OCI-LY1 (cell line): ENCODE measurements around the gene DDX28.

Source experiments
- H2AFZ ChIP-seq: fragments of 200-600 bp; sonication (generic), shearing (Covaris generic); 2 replicates; pipeline ENCODE4 v1.6.0; 2014; ENCODE audit warnings: antibody characterized with exemption, mild to moderate bottlenecking, low read length
- H3F3A ChIP-seq: fragments of 200-600 bp; sonication (generic), shearing (Covaris generic); 2 replicates; pipeline ENCODE4 v1.6.0; 2014; ENCODE audit warnings: mild to moderate bottlenecking, antibody characterized with exemption, low read length, moderate library complexity; ENCODE audit not compliant: insufficient read depth
- H3K27ac ChIP-seq: fragments of 200-600 bp; sonication (generic); 2 replicates; pipeline ENCODE4 v1.5.1; 2014; ENCODE audit warnings: low read length, mixed run types, mild to moderate bottlenecking, low read depth; ENCODE audit not compliant: poor library complexity, severe bottlenecking
- H3K27me3 ChIP-seq: fragments of 200-600 bp; sonication (generic); 2 replicates; pipeline ENCODE4 v1.6.0; 2014; ENCODE audit warnings: antibody characterized with exemption, mild to moderate bottlenecking, low read length, moderate library complexity; ENCODE audit not compliant: insufficient read depth
- H3K36me3 ChIP-seq: fragments of 200-600 bp; sonication (generic); 2 replicates; pipeline ENCODE4 v1.6.1; 2014; ENCODE audit warnings: mild to moderate bottlenecking, antibody characterized with exemption, low read length, moderate library complexity, mixed read lengths; ENCODE audit not compliant: insufficient read depth
- H3K4me1 ChIP-seq: fragments of 200-600 bp; sonication (generic); 2 replicates; pipeline ENCODE4 v1.5.1; 2014; ENCODE audit warnings: mild to moderate bottlenecking, low read length, moderate library complexity; ENCODE audit not compliant: insufficient read depth, severe bottlenecking
- H3K4me2 ChIP-seq: fragments of 200-600 bp; sonication (generic), shearing (Covaris generic); 2 replicates; pipeline ENCODE4 v1.6.1; 2014; ENCODE audit warnings: low read length
- H3K4me3 ChIP-seq: fragments of 200-600 bp; sonication (generic); 2 replicates; pipeline ENCODE4 v1.5.1; 2014; ENCODE audit warnings: low read length, low read depth, mild to moderate bottlenecking, mixed read lengths; ENCODE audit not compliant: poor library complexity, severe bottlenecking
- H3K79me2 ChIP-seq: fragments of 200-600 bp; shearing (Covaris generic); 2 replicates; pipeline ENCODE4 v1.6.1; 2016; ENCODE audit warnings: mixed run types, low read length, mixed read lengths; ENCODE audit not compliant: insufficient read depth
- H3K9ac ChIP-seq: fragments of 200-600 bp; sonication (generic), shearing (Covaris generic); 2 replicates; pipeline ENCODE4 v1.6.1; 2014; ENCODE audit warnings: mild to moderate bottlenecking, low read length, mixed read lengths
- H3K9me2 ChIP-seq: fragments of 200-600 bp; sonication (generic), shearing (Covaris generic); 2 replicates; pipeline ENCODE4 v1.6.1; 2014; ENCODE audit warnings: low read depth, mild to moderate bottlenecking, low read length, mixed read lengths
- H3K9me3 ChIP-seq: fragments of 200-600 bp; shearing (Covaris generic); 2 replicates; pipeline ENCODE4 v1.6.1; 2014; ENCODE audit warnings: low read length, mixed read lengths
- H4K20me1 ChIP-seq: fragments of 200-600 bp; sonication (generic), shearing (Covaris generic); 2 replicates; pipeline ENCODE4 v1.6.0; 2016; ENCODE audit warnings: mild to moderate bottlenecking, low read length; ENCODE audit not compliant: insufficient read depth
- EZH2 ChIP-seq: fragments of 200-600 bp; sonication (generic), shearing (Covaris generic); IDR thresholded peaks from 2 replicates; pipeline ENCODE4 v1.8.0; 2017; ENCODE audit warnings: borderline replicate concordance, mixed run types, mild to moderate bottlenecking, antibody characterized with exemption, low read length, moderate library complexity, mixed read lengths
- TF ChIP-seq, protein P1 (sequence below): fragments of 200-600 bp; sonication (generic), shearing (Covaris generic); IDR thresholded peaks from 2 replicates; pipeline ENCODE4 v1.5.1; 2017; ENCODE audit warnings: mild to moderate bottlenecking, antibody characterized with exemption, low read length, moderate library complexity, mixed read lengths

The DDX28 gene

GRCh38 chr16:68047987-68048386, 25.0 kb upstream of the DDX28 start:
- H3K36me3 ChIP-seq, result peaks cover 63% of the 10 kb centered on the region
- H4K20me1 ChIP-seq, result no peaks in the 10 kb centered on the region
- no peaks in the 10 kb centered on the region for H3K4me1 ChIP-seq
- no peak overlapping the region for H3K27ac ChIP-seq
- no peaks in the 10 kb centered on the region for H3F3A ChIP-seq
- H3K9me3 ChIP-seq, result no peaks in the 10 kb centered on the region
- no peak overlapping the region for H3K4me3 ChIP-seq
- no peaks in the 10 kb centered on the region for H3K9me2 ChIP-seq
- no peaks in the 10 kb centered on the region for H3K27me3 ChIP-seq
- TF ChIP-seq EZH2, result no peak
- TF ChIP-seq, protein P1, sequence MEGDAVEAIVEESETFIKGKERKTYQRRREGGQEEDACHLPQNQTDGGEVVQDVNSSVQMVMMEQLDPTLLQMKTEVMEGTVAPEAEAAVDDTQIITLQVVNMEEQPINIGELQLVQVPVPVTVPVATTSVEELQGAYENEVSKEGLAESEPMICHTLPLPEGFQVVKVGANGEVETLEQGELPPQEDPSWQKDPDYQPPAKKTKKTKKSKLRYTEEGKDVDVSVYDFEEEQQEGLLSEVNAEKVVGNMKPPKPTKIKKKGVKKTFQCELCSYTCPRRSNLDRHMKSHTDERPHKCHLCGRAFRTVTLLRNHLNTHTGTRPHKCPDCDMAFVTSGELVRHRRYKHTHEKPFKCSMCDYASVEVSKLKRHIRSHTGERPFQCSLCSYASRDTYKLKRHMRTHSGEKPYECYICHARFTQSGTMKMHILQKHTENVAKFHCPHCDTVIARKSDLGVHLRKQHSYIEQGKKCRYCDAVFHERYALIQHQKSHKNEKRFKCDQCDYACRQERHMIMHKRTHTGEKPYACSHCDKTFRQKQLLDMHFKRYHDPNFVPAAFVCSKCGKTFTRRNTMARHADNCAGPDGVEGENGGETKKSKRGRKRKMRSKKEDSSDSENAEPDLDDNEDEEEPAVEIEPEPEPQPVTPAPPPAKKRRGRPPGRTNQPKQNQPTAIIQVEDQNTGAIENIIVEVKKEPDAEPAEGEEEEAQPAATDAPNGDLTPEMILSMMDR, result no peak
- H3K9ac ChIP-seq, result no peak overlapping the region
- no peak overlapping the region for H3K4me2 ChIP-seq
- H2AFZ ChIP-seq, result no peak overlapping the region
- H3K79me2 ChIP-seq, result no peaks in the 10 kb centered on the region

GRCh38 chr16:68046106-68046505, 23.1 kb upstream of the DDX28 start:
- no peak overlapping the region for H3K9ac ChIP-seq
- H4K20me1 ChIP-seq, result no peaks in the 10 kb centered on the region
- H3K27me3 ChIP-seq, result no peaks in the 10 kb centered on the region
- H3K79me2 ChIP-seq, result no peaks in the 10 kb centered on the region
- H2AFZ ChIP-seq, result no peak overlapping the region
- H3K4me2 ChIP-seq, result no peak overlapping the region
- H3K36me3 ChIP-seq, result peaks cover 63% of the 10 kb centered on the region
- no peaks in the 10 kb centered on the region for H3K9me2 ChIP-seq
- H3F3A ChIP-seq, result no peaks in the 10 kb centered on the region
- no peak overlapping the region for H3K27ac ChIP-seq
- TF ChIP-seq EZH2, result no peak
- TF ChIP-seq, protein P1, result no peak
- H3K9me3 ChIP-seq, result no peaks in the 10 kb centered on the region
- no peaks in the 10 kb centered on the region for H3K4me1 ChIP-seq
- no peak overlapping the region for H3K4me3 ChIP-seq

DNA sequence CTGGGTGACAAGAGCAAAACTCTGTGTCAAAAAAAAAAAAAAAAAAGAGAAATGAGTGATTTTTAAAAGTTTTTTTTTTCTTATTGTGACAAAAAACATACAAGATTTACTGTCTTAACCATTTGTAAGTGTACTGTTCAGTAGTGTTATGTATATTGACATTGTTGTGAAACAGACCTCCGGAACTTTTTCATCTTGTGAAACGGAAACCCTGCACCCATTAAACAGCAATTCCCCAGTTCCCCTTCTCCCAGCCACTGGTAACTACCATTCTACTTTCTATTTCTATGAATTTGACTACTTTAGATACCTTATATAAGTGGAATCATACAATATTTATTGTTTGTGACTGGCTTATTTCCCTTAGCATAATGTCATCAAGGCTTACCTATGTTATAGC, 18.8 kb upstream of the DDX28 start:
- no peaks in the 10 kb centered on the region for H3K27me3 ChIP-seq
- no peak overlapping the region for H3K27ac ChIP-seq
- peaks cover 24% of the 10 kb centered on the region for H3K4me1 ChIP-seq
- no peaks in the 10 kb centered on the region for H3K9me2 ChIP-seq
- no peak overlapping the region for H3K4me2 ChIP-seq
- H4K20me1 ChIP-seq, result no peaks in the 10 kb centered on the region
- no peaks in the 10 kb centered on the region for H3K79me2 ChIP-seq
- TF ChIP-seq EZH2, result no peak
- TF ChIP-seq, protein P1, result no peak
- H3F3A ChIP-seq, result no peaks in the 10 kb centered on the region
- peaks cover 40% of the 10 kb centered on the region for H3K36me3 ChIP-seq
- H2AFZ ChIP-seq, result no peak overlapping the region
- H3K9me3 ChIP-seq, result no peaks in the 10 kb centered on the region
- no peak overlapping the region for H3K4me3 ChIP-seq
- no peak overlapping the region for H3K9ac ChIP-seq
